Stimulated activated CD4-positive, alpha-beta T cell treated with anti-CD3 and anti-CD28 coated beads, Interleukin-4, amount 100 ng/mL, for 1 hour (primary cell): ENCODE data around the gene AFF2.

ENCODE experiments used
- DNase-seq: peaks from one replicate; pipeline ENCODE4 v3.0.0-alpha.2; 2020

The AFF2 gene

DNA sequence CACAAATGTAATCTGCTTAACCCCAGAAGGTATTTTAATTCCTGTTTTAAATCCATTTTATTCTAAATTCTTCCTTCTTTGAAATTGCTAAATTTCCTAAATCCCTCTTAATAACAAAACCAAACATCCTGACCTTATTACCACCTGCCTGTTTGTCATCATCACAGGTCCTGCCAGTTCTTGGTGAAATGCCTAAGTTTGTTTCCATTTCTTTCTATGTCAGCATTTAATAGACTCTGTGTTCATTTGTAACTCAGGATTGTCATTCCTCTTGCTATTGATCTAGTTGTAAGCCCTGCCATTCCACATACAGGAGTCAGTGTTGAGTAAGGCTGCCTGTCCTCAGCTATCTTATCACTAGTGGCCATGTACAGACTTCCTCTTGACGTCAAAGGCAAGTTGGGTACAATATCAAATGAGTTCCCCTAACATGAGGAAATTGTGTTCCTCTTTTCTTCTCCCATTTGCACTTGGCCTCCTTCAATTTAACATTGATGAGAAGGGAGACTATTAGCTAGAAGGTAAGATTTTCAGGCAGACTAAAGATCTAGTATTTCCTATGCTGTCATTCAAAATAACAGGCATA is 440.1 kb downstream of the AFF2 start:
- no peak for DNase-seq

DNA sequence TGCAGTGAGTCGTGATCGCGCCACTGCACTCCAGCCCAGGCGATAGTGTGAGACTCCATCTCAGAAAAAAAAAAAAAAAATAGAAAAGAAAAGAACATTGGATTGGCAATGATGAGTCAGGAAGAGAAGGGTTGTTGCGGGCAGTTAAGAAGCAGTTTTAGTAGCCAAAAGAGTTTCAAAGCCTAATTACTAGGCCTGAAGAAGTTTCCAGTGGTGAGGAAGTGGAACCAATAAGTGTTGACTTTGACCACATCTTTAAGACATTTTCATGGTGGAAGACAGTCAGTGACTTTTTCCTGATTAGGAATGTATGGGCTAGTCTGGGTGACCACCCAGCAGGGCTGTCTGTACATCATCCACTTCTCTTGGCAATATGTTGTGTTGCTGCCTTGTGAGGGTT is 442.3 kb downstream of the AFF2 start:
- no peak for DNase-seq

- no peak for DNase-seq
Measured at GRCh38 chrX:148947399-148947975, 447.1 kb downstream of the AFF2 start.

- no peak for DNase-seq
Measured at GRCh38 chrX:148956352-148956751, 455.9 kb downstream of the AFF2 start.

DNA sequence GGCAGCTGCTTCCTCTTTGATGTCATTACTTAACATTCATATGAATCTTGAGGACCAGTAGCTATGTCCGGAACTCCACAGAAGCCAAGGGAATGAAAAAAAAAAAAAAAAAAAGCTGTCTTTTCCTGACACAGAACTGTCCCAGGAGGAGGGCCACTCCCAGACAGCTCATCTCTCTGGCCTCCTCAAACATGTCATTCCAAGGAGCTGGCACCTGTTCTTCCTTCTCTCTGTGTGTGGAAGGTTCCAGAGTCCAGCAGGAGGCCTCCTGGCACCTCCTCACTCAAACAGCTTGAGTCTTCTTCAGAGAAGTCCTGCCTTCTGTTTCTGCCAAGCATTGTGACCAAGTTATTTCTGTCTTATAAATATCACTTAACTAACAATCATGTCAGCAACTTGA is 458.5 kb downstream of the AFF2 start:
- no peak for DNase-seq

GRCh38 chrX:148960060-148960459 is 459.6 kb downstream of the AFF2 start:
- DNase-seq: no peak

DNA sequence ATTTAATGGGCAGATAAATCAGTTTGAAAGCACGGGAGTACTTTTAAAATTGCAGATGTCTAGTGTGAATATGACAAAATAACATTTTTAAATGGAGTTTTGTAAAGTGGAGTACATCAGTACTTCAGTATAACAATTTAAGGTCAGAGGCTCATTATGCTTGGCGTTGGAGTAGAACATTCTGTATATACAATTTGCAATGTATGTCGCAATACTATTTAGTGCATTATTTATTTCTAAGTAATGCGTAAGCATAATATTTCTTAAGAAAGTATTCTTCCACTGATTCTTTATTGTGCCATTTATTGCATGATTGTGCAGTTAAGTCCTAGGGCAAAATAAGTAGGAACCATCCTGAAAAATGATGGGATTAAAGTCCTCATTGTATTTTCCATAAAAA is 461.6 kb downstream of the AFF2 start:
- no peak for DNase-seq

GRCh38 chrX:148976571-148977400 is 476.4 kb downstream of the AFF2 start:
- no peak for DNase-seq

DNA sequence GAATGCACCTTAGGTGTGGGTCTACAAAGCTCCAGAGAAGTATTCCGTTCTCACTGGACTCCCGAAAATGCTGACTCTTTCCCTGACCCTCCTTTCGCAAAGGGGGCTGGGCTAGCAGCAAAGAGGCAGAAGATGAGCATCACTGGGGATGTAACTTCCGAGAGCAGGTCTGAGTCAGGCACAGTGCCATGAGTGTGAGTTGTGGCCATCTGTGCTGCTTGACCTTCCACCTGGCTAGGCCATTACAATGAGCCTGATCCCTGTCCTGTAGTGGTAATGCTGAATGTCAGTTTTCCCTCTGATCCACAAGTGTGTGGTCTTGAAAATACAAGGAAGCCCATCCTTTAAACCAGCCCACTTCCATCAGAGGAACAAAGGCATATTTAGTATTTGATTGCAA is 479.4 kb downstream of the AFF2 start:
- no peak for DNase-seq

DNA sequence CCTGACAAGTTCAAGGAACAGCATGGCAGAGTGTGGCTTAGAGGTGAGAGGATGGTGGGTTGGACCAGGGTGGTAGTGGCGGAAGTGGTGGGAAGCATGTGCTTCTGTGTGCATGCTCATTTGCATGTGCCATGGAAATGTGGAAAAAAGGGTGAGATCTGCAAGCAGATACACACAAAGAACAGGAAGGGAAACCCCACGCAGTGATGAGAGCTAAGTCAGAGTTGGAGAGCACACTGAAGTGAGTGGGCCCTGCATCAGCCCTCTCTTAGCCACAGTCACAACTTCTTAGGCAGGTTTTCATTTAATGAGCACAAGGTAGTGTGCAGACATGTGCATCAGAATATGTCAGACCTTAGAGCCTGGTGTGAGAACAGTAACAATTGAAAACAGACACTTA is 483.8 kb downstream of the AFF2 start:
- DNase-seq: no peak

- DNase-seq: no peak
Measured at GRCh38 chrX:148991502-148991901, 491.1 kb downstream of the AFF2 start.

- DNase-seq: no peak
Measured at GRCh38 chrX:148995661-148996060, 495.2 kb downstream of the AFF2 start.

- DNase-seq: no peak
Measured at GRCh38 chrX:149002320-149002719, 501.9 kb downstream of the AFF2 start.

DNA sequence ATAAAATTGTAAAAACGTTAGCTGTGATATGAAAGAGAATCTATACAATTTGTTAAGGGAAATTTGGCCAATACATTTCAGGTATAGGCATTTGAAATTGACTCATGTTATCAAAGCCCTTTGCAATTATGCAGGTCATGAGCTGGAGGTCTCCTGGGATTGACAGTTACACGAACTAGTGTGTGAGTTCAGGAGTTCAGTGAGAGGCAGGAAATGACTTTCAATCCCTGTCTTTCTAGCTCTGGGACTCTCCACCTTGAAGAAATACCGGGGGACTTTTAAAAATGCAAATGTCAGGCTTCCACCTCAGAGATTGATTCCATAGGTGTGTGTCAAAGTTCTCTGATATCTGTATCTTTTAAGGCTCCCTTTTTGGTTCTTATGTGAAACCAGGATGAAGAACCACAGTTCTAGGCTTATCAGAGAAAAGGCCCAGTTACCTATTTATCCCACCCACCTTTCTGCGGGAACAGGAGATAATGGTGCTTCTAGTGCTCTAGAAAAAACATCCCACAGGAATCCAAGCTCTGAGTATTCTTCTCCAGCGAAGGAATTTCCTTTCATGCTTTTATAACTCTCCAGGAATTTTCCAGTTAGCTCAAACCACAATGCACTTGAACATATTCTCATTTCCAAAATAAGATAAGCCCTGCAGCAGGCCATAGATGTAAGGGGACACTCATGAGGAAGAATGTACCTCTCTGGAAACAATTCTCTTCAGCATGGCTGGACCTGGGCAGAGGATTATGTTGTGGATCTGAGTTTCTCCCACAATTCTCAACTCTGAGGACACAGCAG is 503.6 kb downstream of the AFF2 start:
- DNase-seq: no peak

DNA sequence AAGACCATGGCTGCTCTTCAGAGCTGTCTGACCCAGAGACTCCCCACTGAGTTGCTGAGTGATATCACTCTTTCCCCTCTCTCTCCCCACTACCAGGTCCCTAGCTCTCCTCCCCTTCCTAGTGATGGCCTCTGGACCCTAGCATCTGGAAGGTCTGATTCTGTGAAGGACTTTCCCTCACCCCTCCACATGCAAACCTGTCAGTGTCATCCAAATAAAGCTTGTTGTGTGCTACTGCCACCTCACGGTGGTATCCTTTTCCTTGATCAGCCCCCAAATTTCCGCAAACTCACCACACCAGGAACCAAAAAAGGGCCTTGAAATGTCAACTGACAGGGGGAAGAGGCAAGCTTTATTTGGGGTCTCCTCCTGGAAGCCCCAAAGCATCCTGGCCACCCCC is 504.5 kb downstream of the AFF2 start:
- no peak for DNase-seq

- no peak for DNase-seq
Measured at GRCh38 chrX:149006235-149006634, 505.8 kb downstream of the AFF2 start.

- DNase-seq: no peak
Measured at GRCh38 chrX:149007423-149007822, 507.0 kb downstream of the AFF2 start.

DNA sequence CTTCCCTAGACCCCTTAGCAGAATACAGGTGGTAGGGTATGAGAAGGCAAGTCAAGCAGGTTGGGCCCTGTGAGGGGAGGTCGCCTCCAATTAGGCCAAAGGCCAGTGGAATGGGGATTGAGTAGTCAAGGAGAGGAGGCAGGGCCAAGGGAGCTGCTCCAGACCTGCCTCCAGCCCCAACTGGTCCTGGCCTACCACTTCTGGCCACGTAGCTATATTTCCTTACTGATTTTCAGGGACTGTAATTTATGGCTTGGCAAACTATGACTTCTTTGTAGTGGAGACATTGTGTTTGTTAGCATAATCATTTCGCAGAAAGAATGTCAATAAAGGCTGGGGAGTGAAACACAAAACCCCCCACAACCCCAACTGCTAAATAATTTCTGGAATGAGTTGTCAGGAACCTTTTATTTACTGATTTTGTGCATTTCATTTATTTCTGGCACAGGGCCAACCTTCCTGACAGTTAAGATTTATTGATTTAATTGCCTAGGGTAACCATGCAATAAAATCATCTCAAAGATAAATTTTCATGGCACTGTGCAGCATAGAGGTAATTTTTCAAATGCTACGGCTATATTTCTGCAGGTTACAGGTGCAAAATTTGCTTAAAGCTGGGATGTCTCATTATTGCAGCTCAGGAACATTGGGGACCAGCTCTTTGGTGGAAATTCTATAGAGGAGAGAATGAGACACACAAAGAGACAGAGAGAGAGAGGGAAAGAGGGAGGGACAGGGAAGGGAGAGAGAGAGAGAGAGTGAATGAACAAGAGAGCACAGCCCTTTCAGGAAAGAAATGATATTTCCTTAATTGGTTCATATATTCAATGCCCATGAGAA is 509.8 kb downstream of the AFF2 start:
- DNase-seq: no peak

- DNase-seq: no peak
Measured at GRCh38 chrX:149010853-149011224, 510.4 kb downstream of the AFF2 start.

GRCh38 chrX:149013081-149013480 is 512.7 kb downstream of the AFF2 start:
- DNase-seq: no peak

GRCh38 chrX:149021159-149021558 is 520.7 kb downstream of the AFF2 start:
- no peak for DNase-seq

GRCh38 chrX:149022485-149022884 is 522.1 kb downstream of the AFF2 start:
- no peak for DNase-seq

DNA sequence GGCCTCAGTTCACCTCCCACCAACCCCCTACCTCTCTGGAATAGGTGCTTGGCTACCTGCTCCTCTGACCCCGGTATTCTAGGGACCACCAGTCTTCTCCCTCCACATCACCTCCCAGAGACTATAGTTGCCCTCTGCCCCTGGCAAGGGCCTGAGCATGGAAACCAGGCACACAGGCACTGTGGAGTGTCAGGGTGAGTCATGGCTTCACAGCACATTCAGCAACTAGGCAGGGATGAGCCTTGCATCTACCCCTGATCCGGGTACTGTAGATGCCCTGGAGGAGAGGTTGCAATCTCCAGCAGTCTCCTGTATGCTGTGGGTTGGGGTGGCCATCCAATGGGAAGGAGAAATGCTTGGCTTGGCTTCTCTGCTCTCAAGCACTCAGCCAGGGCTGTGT is 532.0 kb downstream of the AFF2 start:
- DNase-seq: no peak
